Measurements from ENCODE around the gene MED9.
"Not testable (repeated sequence)": the region's sequence is repeated elsewhere in the genome, so short reads cannot be mapped to it uniquely, and the experiment has no call there.

The MED9 gene

DNA sequence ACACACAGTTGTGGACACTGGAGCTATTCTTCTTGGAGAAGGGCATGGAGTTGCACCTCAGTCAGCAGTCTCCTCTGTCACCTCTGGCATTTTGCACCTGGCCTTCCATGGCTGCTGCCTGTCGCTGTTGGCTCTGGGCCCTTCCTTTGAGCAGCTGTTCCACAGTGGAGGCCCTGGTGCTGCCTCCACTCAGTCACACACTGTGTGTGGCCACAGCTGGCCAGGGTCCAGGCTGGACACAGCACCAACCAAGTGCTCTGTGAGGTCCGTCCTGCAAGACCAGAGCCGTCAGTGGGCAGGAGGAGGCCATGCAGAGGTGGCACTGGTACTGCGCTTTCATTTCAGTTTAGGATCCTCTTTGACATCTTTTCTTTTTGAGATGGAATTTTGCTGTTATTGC lies 21.6 kb upstream of the MED9 start:
- DNase-seq (ENCODE audit: low spot score), result no peak

DNA sequence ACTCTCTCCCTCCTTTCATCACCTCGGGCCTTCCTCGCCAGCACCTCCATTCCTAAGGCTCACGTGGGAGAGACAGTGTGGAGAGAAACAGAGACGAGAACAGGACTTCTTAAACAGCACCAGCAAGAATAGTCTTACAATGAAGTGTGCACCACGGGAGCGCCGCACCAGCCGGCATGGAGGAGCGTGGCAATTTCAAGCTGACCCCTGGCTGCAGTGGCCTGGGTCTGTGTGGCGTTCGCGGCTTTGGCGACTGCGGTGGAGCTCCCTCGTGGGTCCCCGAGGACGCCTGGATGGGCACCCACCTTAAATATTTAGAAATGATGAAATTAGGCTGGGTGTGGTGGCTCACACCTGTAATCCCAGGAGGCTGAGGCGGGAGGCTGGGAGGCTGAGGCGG lies 20.5 kb upstream of the MED9 start:
- no peak for DNase-seq (ENCODE audit: low spot score)

- no peak for DNase-seq (ENCODE audit: low spot score)
Observed at GRCh38 chr17:17457680-17458079, 19.1 kb upstream of the MED9 start.

DNA sequence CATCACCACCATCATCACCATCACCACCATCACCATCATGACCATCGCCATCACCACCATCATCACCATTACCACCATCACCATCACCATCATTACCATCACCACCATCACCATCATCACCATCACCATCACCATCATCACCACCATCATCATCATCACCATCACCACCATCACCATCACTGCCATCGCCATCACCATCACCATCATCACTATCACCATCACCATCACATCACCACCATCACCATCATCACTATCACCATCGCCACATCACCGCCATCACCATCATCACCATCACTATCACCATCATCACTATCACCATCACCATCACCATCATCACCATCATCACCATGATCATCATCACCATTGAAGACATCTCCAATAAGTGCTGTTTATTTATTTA lies 16.8 kb upstream of the MED9 start:
- DNase-seq (ENCODE audit: low spot score), result no peak

- no peak for DNase-seq (ENCODE audit: low spot score)
Observed at GRCh38 chr17:17462048-17462824, 14.6 kb upstream of the MED9 start.

DNA sequence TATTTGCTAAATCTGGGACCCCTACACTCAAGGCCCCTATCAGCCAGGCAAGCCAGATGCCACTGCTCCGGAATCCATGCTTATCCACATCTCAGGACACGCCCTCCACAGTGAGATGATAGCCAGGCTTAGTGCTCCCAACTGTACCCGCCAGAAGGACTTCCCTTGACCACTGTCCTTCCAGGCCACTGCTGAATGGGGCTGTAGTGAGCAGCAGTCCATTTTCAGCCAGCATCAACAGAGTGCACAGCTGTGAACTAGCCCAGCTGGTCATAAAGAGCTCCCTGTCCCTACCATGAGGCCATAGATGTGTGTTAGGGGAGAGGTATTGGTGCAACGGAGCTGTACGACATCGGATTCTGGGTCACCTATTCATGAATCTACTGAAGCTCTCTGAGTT lies 13.0 kb upstream of the MED9 start:
- DNase-seq (ENCODE audit: low spot score), result no peak

- DNase-seq (ENCODE audit: low spot score), result not testable (repeated sequence)
Observed at GRCh38 chr17:17465878-17466277, 10.9 kb upstream of the MED9 start.

- DNase-seq (ENCODE audit: low spot score), result no peak
Observed at GRCh38 chr17:17466511-17466910, 10.3 kb upstream of the MED9 start.

DNA sequence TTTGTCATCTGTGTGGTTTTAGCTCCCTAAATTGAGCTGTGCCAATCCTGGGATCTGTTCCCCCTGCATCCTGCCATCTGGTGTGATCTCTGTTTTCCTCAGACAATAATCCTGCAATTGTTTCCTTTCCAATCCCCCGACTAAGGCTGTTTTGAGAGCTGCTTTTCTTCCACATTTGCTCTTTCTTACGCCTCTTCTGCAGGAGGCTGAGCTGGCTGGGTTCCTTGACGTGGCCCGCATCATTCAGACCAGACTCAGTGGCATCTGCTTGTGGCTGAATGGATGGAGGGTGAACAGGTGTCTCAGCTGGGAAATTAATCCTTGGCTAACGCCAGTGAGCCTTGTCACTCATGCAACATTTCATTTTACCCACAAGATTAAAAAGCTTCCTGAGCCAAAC lies 9.8 kb upstream of the MED9 start:
- DNase-seq (ENCODE audit: low spot score), result no peak

DNA sequence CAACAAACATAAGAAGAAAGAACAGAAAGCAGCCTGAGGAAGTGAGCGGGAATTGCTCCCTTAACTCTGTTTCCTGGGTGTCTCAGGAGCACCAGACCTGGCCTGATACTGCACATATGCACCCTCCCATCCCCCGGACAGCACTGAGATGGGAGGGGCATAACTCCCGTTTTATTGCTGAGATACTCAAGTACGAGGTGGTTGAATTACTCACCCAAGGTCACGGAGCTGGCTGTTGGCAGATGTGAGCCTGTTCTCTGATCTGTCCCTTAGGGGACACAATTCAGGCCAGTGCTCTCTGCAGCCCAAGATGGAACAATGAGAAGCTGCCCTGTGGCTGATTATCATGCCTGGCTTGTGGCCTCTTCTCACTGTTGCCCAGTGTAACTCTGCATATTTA lies 9.1 kb upstream of the MED9 start:
- no peak for DNase-seq (ENCODE audit: low spot score)

- DNase-seq (ENCODE audit: low spot score), result no peak
Observed at GRCh38 chr17:17468217-17469010, 8.4 kb upstream of the MED9 start.

GRCh38 chr17:17469358-17469757 lies 7.4 kb upstream of the MED9 start:
- no peak for DNase-seq (ENCODE audit: low spot score)

DNA sequence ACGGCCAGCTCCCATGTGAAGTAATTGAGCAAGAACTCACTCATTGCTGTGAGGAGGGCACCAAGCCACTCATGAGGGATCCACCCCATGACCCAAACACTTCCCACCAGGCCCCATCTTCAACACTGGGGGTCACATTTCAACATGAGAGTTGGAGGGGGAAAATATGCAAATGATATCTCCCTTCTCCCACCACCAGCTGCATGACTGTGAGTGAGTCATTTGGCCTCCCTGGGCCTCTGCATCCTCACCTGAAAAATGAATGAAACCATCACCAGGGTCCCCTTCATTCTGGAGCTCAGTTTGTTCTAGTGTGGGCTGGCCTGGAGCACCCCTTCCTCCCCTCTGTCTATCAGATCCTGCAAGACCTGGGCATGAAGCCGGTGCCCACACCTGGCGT lies 6.8 kb upstream of the MED9 start:
- DNase-seq (ENCODE audit: low spot score), result no peak

- no peak for DNase-seq (ENCODE audit: low spot score)
Observed at GRCh38 chr17:17472333-17472920, 4.4 kb upstream of the MED9 start.

GRCh38 chr17:17474341-17474740 lies 2.5 kb upstream of the MED9 start:
- DNase-seq (ENCODE audit: low spot score), result no peak

DNA sequence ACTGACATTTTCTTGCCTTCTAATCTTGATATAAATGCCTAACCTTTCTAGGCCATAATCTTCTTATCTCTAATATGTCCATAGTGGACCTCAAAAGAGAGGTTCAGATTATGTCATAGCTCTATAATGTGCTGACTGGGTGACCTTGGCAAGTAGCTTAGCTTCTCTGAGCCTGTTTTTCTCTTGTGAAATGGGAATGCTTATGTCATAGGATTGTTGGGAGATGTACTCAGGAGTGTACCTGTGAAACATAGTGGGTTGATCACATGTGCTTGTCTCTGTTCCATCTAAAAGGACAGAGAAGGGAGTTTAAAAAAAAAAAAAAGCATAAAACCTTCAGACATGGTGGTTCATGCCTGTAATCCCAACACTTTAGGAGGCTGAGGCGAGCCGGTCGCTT lies 2.4 kb downstream of the MED9 start:
- DNase-seq (ENCODE audit: low spot score), result no peak

- no peak for DNase-seq (ENCODE audit: low spot score)
Observed at GRCh38 chr17:17480593-17481148, 3.9 kb downstream of the MED9 start.

DNA sequence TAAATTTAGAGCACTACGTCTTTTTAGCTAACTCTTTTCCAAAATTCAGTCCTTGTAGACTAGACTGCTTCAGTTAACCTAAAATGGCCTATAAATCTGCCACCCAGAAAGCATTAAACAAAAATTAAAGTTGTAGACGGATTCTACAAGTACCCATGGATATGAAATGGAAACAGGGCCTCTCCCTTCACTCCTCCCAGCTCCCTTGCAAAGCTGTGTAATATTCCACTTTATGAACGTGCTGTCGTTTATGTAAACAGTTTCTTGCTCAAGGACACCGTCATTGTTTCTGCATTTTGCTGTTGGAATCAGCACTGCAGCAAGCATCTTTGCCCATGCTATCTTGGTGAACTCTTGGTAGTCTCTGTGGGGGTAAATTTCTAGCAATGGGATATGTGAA lies 5.1 kb downstream of the MED9 start:
- no peak for DNase-seq (ENCODE audit: low spot score)

- no peak for DNase-seq (ENCODE audit: low spot score)
Observed at GRCh38 chr17:17484451-17484899, 7.7 kb downstream of the MED9 start.

DNA sequence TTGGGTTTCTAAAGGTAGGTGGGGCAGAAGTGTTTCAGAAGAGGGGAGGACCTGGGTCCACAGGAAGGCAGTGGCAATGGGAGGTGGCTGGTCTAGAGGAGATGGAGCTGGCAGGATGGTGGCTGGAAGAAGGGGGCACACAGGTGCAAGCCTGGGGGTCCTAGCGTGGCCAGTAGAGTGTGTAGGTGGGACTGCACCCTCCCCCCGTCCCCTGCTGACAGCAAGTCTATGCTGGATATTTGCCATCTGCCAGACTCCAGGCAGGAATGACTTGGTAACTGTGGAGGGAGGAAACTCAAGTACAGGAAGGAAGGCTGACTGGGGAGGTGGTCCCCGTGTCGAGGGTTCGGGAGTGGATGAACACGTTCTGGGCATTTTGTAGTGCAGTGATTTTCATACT lies 8.6 kb downstream of the MED9 start:
- no peak for DNase-seq (ENCODE audit: low spot score)

GRCh38 chr17:17486416-17486815 lies 9.6 kb downstream of the MED9 start:
- DNase-seq (ENCODE audit: low spot score), result not testable (repeated sequence)

DNA sequence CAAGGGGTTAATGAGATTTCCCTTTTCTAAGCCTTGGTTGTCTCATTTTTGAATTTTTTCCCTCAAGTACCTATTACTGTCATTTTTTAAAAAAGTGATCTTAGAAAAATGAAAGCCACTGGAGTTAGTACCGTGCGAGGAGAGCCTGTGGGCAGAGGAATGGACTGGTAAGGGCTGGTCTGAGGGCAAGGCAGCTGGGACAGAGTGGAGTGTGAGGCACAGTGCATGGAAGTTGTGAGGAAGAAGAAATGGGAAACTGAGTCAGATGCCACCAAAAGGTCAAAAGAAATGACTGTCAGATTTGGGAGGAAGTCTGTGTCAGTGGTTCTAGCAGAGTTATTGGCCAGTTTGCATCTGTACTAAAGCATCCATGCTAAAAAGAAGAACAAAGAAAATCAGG lies 11.2 kb downstream of the MED9 start:
- DNase-seq (ENCODE audit: low spot score), result no peak

DNA sequence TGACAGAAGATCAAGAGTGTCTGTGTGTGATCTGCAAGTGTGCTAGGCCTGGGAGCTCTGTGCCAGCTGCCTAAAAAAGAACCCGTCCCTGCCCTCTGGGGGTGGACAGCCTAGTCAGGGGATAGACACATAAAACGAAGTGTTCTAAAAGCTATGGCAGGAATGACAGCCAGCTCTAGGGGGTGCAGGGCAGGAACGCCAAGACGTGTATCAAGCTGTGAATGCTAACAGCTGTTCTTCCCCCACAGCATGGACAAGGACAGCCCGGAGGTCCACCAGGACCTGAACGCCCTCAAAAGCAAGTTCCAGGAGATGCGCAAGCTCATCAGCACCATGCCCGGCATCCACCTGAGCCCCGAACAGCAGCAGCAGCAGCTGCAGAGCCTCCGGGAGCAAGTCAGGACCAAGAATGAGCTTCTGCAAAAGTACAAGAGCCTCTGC lies 14.3 kb downstream of the MED9 start:
- no peak for DNase-seq (ENCODE audit: low spot score)
